DMS153 (cell line): ENCODE measurements around the gene MAP3K21.

ENCODE experiments used
- DNase-seq: peaks from one replicate; lab custom pipeline; 2025; lab: John Stamatoyannopoulos, UW

The MAP3K21 gene

GRCh38 chr1:233326811-233327650 is 493 bp upstream of the MAP3K21 start:
- DNase-seq = peak; percentile 72

GRCh38 chr1:233328142-233328921 is 808 bp downstream of the MAP3K21 start:
- DNase-seq = no peak

GRCh38 chr1:233331676-233332519 is 4.4 kb downstream of the MAP3K21 start:
- no peak for DNase-seq

GRCh38 chr1:233333086-233333485 is 5.6 kb downstream of the MAP3K21 start:
- DNase-seq = no peak

GRCh38 chr1:233334092-233334491 is 6.6 kb downstream of the MAP3K21 start:
- DNase-seq = no peak

GRCh38 chr1:233336554-233337456 is 9.3 kb downstream of the MAP3K21 start:
- DNase-seq = no peak

- no peak for DNase-seq
Measured at GRCh38 chr1:233337505-233337904, 10.0 kb downstream of the MAP3K21 start.

GRCh38 chr1:233338102-233338501 is 10.6 kb downstream of the MAP3K21 start:
- no peak for DNase-seq

GRCh38 chr1:233340031-233340555 is 12.6 kb downstream of the MAP3K21 start:
- no peak for DNase-seq

- DNase-seq = no peak
Measured at GRCh38 chr1:233340966-233341516, 13.5 kb downstream of the MAP3K21 start.

GRCh38 chr1:233342086-233342485 is 14.6 kb downstream of the MAP3K21 start:
- DNase-seq = no peak

GRCh38 chr1:233343262-233343661 is 15.7 kb downstream of the MAP3K21 start:
- DNase-seq = no peak

GRCh38 chr1:233347338-233347737 is 19.8 kb downstream of the MAP3K21 start:
- DNase-seq = no peak

- DNase-seq = no peak
Measured at GRCh38 chr1:233349137-233349536, 21.6 kb downstream of the MAP3K21 start.

- DNase-seq = no peak
Measured at GRCh38 chr1:233354983-233355382, 27.5 kb downstream of the MAP3K21 start.

GRCh38 chr1:233355841-233356704 is 28.5 kb downstream of the MAP3K21 start:
- DNase-seq = no peak

- no peak for DNase-seq
Measured at GRCh38 chr1:233356705-233356987, 29.1 kb downstream of the MAP3K21 start.

GRCh38 chr1:233357595-233358397 is 30.3 kb downstream of the MAP3K21 start:
- DNase-seq = no peak

- no peak for DNase-seq
Measured at GRCh38 chr1:233359431-233359830, 31.9 kb downstream of the MAP3K21 start.
